ENCODE measurements around the gene PRDM5.
A peak's percentile ranks its signal among the peaks of the same experiment; 100 is the strongest.
"Not testable (repeated sequence)": the region's sequence is repeated elsewhere in the genome, so short reads cannot be mapped to it uniquely, and the experiment has no call there.

Gene PRDM5

DNA sequence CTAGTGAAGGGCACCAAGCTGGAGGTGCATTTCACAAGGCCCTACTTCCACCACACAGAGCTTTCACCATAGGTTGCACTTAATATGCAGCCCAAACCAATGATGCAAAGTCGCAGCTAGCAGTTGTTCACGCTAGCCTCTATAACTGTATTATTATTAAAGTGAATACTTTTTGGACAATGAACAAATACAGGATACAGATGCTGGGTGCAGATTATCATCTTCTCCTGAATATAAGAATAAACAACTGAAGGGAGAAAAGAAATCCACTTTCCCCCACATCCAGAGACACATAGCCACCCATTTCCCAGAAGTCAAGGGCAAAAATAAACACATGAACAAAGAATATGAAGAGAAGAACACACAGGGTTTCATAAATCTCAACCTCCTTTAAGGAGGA lies 107.2 kb downstream of the PRDM5 start:
- DNase-seq: no peak

DNA sequence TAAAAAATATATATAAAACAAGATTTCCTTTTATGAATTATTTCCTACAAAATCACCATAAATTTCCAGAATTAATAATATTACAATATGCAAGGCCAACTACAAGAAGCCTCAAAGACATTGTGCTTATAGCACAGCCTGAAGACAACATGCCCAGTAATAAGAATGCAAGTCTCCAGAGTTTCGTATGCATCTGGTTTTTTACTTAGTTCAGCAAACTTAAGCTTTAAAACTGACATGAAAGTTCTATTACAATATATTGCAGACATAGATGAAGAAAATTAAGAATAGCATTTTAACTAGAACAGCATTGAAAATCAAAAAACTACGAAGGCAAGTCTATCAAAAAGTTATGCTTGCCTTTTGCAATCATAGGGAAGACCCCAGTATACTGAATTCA lies 107.6 kb downstream of the PRDM5 start:
- DNase-seq: no peak

DNA sequence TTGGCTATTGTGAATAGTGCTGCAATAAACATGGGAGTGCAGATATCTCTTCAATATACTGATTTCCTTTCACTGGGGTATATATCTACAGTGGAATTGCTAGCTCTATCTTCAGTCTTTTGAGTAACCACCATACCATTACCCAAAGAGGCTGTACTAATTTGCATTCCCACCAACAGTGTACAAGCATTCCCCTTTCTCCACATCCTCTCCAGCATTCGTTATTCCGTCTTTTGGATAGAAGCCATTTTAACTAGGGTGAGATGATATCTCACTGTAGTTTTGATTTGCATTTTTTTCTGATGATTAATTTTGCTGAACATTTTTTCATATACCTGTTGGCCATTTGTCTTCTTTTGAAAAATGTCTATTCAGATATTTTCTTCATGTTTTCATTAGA lies 110.3 kb downstream of the PRDM5 start:
- DNase-seq: no peak

DNA sequence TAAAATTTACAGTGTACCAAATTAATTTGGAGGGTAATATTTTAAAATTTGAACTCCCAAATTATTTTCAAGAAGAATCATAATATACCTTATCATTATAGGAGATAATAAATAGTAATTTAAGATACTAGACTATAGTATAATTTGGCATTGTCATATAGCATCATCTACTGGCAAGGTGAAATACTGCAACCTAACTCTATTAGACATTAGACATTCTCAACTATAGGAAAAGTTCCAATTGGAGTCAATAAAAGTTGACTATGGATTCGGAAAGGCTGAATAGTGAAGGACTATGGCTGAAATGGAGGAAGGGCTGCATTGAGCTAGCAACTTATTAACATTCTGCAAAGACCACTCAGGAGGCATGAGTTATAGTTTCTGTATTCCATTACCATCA lies 113.0 kb downstream of the PRDM5 start:
- DNase-seq: no peak

DNA sequence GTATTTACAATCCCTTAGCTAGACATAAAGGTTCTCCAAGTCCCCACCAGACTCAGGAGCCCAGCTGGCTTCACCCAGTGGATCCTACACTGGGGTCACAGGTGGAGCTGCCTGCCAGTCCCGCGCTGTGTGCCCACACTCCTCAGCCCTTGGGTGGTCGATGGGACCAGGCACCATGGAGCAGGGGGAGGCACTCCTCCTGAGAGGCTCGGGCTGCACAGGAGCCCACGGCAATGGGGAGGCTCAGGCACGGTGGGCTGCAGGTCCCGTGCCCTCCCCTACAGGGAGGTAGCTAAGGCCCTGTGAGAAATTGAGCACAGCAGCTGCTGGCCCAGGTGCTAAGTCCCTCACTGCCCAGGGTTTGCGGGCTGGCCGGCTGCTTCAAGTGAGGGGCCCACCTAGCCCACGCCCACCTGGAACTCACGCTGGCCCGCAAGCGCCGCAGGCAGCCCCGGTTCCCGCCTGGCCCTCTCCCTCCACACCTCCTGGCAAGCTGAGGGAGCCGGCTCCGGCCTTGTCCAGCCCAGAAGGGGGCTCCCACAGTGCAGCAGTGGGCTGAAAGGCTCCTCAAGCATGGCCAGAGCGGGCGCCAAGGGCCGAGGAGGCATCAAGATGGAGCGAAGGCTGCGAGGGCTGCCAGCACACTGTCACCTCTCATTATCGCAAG lies 113.9 kb downstream of the PRDM5 start:
- DNase-seq: no peak

DNA sequence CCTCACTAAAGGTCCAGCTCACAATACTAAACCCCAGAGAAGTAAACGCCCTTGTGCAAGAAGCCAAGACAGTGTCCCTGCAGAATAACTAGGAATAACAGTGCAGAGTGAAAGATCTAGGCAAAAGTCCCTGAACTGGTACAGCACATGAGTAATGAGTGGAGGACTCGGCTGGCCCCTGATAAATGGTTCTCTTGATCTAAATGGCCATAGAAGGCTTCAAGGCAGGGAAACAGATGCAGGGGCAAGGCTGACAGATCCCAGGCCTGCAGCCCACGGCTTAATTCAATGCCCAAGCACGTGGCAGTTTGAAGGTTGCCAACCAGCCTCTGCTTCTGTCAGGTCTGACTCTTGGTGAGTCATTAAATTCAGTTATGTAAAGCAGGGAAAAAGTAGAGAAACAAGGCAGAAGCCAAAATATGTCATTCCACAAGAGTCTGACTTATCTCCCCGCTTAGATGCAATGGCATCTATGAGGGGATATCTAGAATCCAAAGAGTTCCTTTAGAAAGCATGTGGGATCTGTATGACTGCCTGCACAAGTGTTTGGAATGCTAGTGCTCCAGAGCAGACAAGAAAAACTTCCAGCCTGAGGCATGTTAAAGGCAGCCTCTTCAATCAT lies 121.3 kb downstream of the PRDM5 start:
- peak; percentile 39 for DNase-seq

DNA sequence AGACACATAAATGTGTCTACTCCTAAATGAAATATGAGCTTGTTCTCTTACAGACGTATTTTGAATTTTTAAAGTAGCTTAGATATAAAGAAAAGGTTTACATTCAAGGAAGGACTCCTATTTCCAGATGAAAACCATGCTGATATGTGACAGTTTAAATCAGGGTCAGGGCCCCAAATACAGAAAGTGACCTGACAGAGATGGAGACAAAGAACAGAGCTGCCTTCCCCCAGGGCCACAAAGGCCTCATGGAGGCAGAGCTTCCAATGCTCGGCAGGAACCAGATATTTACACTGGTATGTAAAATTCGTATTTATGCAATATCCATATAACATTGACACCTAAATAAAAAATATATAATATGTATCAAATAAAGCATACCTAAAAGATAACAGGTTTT lies 124.0 kb downstream of the PRDM5 start:
- DNase-seq: no peak

DNA sequence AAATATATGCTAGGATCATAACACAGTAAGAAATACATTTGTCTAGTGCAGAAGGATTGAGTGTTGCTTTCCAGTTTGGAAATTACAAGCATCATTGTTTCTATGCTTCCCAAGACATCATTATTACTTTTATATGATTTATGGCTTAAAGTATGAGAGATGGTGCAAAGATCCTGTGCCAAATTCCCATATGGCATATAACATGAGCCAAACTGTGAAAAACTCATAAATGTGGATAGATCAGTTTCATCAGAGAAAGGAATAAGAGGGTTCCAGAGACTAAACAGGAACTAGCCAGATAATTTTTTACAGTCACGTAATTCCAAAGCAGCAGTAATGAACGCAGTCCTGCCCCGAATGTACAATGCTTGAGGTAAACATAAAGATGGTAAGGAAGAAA lies 126.3 kb downstream of the PRDM5 start:
- no peak for DNase-seq

DNA sequence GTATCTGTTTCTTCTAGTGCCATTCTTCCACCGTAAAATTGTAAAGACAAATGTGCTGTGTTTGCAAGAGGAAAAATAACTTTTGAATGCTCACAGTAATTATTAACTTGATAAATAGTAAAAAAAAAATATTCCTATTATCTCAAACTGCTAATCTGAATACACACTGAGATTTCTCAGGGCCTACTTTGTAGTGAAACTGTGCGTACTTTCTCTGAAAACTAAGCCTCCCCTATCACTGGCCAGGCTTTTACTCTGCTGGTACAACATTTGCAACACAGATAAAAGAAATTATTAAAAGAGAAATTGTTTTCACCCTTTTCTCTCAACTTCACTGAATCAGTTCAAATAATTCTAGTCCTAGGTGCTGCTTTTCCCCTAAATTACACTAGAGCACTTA lies 137.3 kb downstream of the PRDM5 start:
- DNase-seq: no peak

DNA sequence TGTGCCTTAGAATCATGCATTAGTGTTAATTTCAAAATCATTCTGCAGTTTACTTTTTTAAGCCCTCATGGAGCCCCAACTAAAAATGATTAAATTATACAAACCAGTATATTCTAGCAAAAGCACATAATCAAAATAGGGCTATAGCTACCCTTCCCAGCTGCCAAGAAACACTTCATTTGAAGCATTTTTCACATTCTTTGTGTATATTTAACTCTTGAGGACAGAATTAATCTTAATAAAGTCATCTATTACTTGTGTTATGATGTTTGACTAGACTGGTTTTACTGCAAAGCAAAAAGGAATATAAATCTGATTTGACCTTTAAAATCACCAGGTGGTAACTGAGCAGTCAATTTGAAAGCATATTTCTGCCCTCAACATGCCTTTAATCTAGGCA lies 145.1 kb downstream of the PRDM5 start:
- no peak for DNase-seq

DNA sequence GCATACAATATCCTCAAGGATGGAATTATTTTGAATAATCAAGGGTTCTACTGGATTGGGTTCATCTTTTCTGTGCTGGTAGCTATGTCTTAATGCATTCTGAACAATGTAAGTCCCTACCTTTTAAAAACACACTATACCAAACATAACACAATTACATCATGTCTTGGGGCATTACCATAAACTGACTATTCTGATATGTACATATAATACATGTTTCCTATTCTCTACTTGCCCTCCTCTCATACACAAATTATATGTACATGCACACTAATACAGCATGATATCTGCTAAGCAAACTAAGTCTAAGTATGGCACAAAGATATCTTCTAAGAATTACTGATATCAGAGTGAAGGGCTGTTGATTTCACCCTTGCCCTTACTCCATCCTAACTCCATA lies 147.1 kb downstream of the PRDM5 start:
- no peak for DNase-seq

DNA sequence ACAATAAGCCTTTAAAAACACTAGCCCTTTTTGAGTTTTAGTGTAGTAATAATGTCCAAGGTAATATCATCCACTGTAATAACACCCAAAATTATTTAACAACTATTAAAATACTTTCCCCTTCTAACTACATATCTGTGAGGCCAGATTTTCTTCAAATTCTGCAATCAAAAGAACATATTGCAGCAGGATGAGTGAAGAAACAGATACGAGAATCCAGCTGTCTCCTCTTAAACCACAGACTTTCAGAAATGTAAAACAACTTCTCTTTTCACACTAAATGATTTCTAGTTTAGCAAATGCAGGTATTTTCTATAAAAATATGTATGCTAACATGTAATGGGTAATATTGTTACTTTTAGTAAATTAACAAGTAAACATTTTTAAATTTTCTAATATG lies 148.9 kb downstream of the PRDM5 start:
- no peak for DNase-seq

DNA sequence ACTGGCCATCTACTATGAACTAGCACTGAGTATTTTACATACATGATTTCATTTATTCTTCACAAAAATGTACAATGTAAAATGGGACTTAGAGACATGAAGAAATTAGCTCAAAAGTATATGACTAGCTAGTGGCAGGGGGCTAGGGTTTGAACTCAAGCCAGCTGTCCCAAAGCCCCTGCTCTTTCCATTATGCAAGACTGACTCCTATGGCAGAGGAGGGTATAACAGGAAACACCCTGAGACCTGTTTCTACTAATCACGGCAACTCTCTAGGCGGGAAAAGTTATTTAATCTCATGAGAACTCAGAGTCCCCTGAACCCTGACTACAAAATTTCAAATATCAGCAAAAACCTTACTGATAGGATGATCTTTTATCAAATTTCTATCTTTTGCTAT lies 150.6 kb downstream of the PRDM5 start:
- no peak for DNase-seq

DNA sequence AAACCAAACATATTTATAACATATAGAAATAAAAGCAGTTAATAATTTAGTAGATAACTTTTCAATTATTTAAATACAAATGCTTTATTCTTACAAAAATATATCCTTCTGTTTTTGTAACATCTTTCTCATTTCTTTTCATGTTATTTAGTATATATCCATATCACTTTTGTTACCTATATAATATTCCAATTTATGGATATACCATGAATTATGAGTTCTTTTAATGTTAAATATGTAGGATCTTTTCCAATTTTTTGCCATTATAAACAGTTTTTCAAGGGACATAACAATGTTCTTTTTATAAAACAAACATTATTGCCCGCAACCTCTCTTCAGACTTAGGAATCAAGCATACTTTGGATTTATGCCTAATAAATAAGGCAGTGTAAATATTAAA lies 151.6 kb downstream of the PRDM5 start:
- no peak for DNase-seq

DNA sequence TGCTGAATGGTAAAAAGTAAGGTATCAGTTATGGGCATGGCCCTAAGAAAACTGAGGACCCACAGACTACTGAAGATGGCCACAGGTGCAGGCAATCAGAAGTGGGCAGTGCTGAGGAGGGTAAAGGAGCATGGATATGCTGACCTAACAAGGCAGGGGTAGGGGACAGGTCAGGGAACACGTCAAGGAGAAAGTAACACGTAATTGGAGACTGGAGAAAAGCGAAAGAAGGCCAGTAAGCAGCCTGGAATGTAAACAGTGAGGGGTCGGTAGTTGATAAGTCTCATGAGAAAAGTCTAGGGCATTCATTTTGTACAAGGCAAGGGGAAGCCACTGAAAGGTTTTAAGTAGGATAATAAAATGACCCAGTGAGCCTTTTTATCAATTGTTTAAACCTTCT lies 153.3 kb downstream of the PRDM5 start:
- no peak for DNase-seq

DNA sequence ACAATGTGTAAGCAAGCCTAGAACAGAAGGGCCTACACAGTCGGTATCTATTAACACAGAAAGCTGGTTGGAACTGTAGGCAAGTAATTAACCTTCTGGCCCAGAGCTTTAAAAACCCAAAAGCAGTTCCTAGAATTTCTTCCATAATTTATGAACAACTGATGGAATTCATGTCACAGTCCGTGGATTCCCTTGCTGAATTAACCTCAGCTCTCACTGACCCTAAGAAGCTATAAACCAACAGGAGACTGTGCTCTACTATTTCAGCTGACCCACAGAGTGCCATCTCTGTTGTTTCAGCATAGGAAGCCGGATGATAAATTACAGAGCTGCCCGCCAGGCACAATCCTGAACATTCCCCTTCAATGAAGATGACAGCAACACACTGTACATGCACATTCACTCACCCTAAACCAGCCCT lies 157.3 kb downstream of the PRDM5 start:
- no peak for DNase-seq

DNA sequence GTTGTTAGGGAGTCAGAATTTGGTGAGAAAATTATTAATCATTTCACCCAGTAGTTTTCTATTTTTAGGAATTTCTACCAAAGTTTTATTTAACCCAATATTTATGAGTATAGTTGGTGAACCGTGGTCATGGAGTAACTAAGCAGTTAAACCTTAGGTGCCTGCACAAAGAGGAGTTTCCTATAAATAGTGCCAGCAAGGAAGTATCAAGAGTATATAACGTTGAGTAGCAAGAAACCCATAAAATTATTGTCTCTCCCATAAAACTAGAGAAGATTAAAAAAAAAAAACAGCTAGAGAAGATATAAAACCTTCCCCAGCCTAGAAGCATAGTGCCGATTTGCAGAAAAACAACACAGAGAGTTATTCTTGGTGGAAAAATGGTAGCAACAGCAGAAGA lies 158.9 kb downstream of the PRDM5 start:
- no peak for DNase-seq

DNA sequence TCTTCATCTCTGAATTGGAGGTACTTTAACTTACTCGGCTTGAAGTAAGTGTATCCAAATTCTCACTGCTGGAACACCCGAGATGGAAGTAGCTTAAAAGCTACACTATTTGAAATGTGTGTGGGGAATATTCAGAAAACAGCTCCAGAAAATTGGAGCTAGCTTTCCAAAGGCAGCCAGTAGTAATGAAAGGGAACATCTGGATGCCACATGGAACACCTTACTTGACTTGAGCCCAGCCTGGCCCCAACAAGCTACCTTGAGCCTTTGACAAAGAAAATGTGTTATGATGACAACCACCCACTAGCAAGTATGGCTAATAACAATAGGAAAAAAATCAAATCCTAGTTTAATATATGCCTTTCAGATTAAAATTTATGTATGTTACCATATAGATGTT lies 161.5 kb downstream of the PRDM5 start:
- DNase-seq: no peak

DNA sequence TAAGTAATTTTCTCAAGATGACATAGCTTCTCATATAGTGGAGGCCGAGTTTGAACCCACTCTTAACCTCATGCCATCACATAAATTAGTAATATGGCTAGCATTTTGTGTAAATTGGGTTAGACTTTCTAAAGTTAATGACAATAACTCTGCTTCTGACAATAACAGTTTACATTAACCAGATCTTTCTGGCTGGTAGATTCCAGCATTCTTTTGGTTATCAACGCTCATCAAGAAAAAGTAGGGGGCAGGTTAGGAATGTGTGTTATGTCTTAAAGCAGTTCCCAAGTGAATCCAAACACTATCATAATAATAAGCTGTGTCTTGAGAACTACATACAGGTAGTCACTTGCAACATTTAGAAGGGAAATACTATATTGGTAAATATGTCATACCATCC lies 162.5 kb downstream of the PRDM5 start:
- DNase-seq: no peak

DNA sequence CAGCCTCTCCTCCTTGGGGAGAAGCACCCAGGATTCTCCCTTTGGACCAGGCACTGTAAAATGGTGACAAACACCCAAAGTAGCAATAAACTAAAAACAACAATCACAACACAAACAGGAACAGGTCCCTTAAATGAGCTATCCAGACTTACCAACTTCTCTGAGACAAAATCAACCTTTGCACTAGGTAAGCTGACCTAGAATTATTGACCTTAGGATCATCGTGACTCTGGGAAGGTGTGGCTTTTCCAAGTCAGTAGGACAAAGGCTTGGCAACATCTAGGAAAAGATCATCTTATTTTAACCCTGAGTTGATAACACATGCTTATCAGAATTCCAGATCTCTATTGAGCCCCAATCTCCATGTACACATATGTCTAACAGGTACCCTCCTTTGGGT lies 166.7 kb downstream of the PRDM5 start:
- DNase-seq: no peak

DNA sequence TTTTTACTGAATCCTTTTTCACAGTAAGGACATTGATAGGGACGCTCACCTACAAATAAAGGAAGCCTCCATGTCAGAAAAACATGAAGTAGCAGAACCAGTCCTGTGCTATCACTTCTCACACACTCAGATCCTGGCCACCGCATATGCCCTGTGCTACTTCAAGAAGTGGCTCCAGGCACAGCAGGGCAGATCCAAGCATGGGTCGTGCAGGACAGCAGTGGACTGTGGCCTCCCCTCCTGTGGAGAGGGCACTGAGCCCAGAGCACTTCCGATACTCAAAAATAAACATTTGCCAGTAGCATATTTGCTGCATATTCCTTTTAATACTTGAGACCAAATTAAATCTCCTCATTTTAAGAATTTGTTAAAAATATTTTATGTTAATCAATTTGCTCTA lies 167.9 kb downstream of the PRDM5 start:
- DNase-seq: no peak

DNA sequence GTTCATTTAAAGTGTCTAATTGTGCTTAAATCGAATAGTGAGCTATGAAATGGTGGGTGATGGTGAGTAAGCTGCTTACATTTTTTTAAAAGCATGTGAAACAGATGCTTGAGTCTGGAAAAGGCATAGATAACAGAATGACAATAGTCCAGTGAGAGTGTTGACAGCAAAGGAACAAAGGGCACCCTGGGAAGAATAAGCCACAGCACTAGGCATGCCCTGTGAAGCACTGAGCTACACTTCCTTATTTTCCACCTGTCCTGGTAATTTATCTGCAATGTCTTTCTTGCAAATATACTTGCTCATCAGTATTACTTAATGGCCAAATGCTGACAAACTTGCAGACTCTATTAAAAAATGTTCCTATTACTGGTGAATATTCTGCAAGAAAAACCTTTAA lies 168.7 kb downstream of the PRDM5 start:
- no peak for DNase-seq

DNA sequence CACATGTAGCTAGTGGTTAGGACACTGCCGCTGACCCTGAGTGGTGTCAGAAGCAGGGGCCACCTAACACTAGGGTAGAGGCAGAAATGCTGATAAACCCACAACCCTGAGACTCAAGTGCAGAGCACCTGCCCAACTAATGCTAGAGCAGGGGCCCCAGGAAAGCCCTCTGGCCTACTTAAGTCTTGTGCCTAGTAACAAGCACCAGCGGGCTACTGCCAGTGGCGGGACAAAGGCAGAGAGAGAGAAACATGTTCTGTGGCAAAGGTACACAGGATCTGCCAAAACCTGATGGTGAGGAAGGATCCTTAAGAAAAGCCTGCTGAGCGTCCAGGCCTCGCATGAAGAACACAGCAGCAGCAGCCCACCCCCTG lies 172.4 kb downstream of the PRDM5 start:
- no peak for DNase-seq

DNA sequence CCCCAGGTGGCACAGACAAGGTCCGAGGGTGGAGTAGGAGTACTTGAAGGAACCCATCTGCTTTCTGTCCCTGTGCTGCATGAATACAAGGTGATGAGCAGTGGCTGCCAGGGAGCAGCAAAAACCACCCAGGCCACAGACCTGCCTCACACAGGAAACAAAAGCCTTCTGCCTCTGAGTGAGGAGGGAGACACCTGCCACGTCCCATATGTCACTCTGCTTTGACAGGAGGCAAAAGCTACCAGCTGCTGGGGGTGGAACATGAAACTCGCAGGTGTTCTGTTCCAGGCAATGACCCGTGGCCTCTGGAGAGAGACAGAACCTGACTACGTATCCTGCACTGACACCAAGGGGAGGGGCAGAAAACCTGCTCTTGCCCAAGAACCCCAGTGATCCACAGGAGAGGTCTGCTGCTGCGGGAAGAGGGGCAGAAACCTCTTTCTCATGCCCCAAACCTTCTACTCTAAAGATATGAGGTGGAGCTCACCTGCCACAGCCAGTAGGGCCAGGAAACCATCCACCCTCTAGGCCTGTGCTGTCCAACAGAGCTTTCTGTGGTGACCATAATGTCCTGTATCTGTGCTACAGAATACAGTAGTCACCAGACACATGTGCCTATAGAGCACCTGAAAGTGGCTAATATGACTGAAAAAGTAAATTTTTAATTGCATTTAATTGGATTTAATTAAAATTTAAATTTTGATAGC lies 172.9 kb downstream of the PRDM5 start:
- no peak for DNase-seq

DNA sequence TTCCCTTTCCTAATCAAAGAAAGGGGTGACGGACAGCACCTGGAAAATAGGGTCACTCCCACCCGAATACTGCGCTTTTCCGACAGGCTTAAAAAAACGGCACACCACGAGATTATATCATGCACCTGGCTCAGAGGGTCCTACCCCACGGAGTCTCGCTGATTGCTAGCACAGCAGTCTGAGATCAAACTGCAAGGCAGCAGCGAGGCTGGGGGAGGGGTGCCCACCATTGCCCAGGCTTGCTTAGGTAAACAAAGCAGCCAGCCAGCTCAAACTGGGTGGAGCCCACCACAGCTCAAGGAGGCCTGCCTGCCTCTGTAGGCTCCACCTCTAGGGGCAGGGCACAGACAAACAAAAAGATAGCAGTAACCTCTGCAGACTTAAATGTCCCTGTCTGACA lies 180.9 kb downstream of the PRDM5 start:
- not testable (repeated sequence) for DNase-seq

Data from right hindlimb (tissue), 1 donor.